A549 (cell line): ENCODE measurements around the gene SLC49A3. TPM values are rescaled to one million over a fixed set of nuclear protein-coding genes. Genes with fewer than 3 reads are reported as not detected.

ENCODE experiments used
- ATAC-seq, 2 experiments: fragments of 200-7000 bp in 1 of 2; fragments of >200 bp in 1 of 2; cut with Nextera tagmentation in 1 of 2; cut with Tn5 transposase in 1 of 2; 3 replicates each; pipeline versions ENCODE4 v1.8.0 to v1.9.1; 2018 to 2020; ENCODE audit warnings: mild to moderate bottlenecking in 1 of 2, moderate library complexity in 1 of 2
- CTCF ChIA-PET: fragments of 300-600 bp; sonication (Branson Sonifier 250); formaldehyde crosslinking; extraction: SDS; loops from one replicate; lab custom pipeline; 2021; ENCODE audit warnings: antibody characterized with exemption, inconsistent platforms; lab: Yijun Ruan, JAX
- POLR2A ChIA-PET: fragments of 350-600 bp; formaldehyde crosslinking; extraction: SDS; loops from one replicate; lab custom pipeline; 2021; ENCODE audit warnings: antibody characterized with exemption, inconsistent platforms; lab: Yijun Ruan, JAX
- DNase-seq, 2 experiments: peaks; one replicate each; pipeline versions ENCODE4 v3.0.0 to v3.0.0-alpha.2; 2011 to 2016; ENCODE audit warnings: low read depth in 1 of 2, low spot score in 1 of 2
- FAIRE-seq: peaks from 2 replicates; lab custom pipeline; 2011; peaks lifted over from hg19 to GRCh38; lab: Jason Lieb, UNC
- H3K27ac ChIP-seq, 2 experiments: fragments of >200 bp; sonication (Bioruptor Twin); formaldehyde crosslinking; 3 replicates each; pipeline ENCODE4 v1.5.1; 2016 to 2017
- H3K4me1 ChIP-seq: fragments of >200 bp; sonication (Bioruptor Twin); formaldehyde crosslinking; 3 replicates; pipeline ENCODE4 v1.6.1; 2016
- H3K4me2 ChIP-seq: fragments of >200 bp; sonication (Bioruptor Twin); formaldehyde crosslinking; 3 replicates; pipeline ENCODE4 v1.6.1; 2016
- H3K4me3 ChIP-seq: fragments of >200 bp; sonication (Bioruptor Twin); formaldehyde crosslinking; 3 replicates; pipeline ENCODE4 v1.5.1; 2016
- H3K9me3 ChIP-seq: fragments of >200 bp; sonication (Bioruptor Twin); formaldehyde crosslinking; 3 replicates; pipeline ENCODE4 v1.6.1; 2016
- BCL3 ChIP-seq: fragments of >200 bp; sonication (Bioruptor Twin); formaldehyde crosslinking; IDR thresholded peaks from 3 replicates; pipeline ENCODE4 v1.6.1; 2016
- BHLHE40 ChIP-seq: IDR thresholded peaks from 2 replicates; pipeline ENCODE4 v1.6.1; 2012; ENCODE audit warnings: low read depth, low read length, inconsistent platforms
- CHD4 ChIP-seq: fragments of 200-600 bp; sonication (generic); IDR thresholded peaks from 2 replicates; pipeline ENCODE4 v1.6.1; 2016; ENCODE audit warnings: antibody characterized with exemption, mild to moderate bottlenecking, borderline replicate concordance
- E2F6 ChIP-seq: IDR thresholded peaks from 2 replicates; pipeline ENCODE4 v1.6.1; 2012; ENCODE audit warnings: low read depth, borderline replicate concordance
- EHMT2 ChIP-seq: fragments of 200-600 bp; sonication (generic); IDR thresholded peaks from 2 replicates; pipeline ENCODE4 v1.6.1; 2016; ENCODE audit warnings: antibody characterized with exemption, low read depth, mild to moderate bottlenecking, moderate library complexity
- ELK1 ChIP-seq: fragments of 150-350 bp; IDR thresholded peaks from 2 replicates; pipeline ENCODE4 v1.6.1; 2014; ENCODE audit warnings: low read depth, mild to moderate bottlenecking, low read length
- ESRRA ChIP-seq: fragments of 150-350 bp; IDR thresholded peaks from 2 replicates; pipeline ENCODE4 v1.6.1; 2014; ENCODE audit warnings: mild to moderate bottlenecking, low read length, borderline replicate concordance
- HEYL ChIP-seq: fragments of 250-450 bp; sonication (Bioruptor Pico); IDR thresholded peaks from 2 replicates; pipeline ENCODE4 v1.8.0; 2021; ENCODE audit warnings: mild to moderate bottlenecking, moderate library complexity
- HOXA7 ChIP-seq: fragments of 250-450 bp; sonication (Bioruptor Pico); IDR thresholded peaks from 2 replicates; pipeline ENCODE4 v1.5.0; 2020; ENCODE audit warnings: mild to moderate bottlenecking, moderate library complexity
- HOXB13 ChIP-seq: fragments of 250-450 bp; sonication (Bioruptor Pico); IDR thresholded peaks from 2 replicates; pipeline ENCODE4 v1.5.0; 2020; ENCODE audit warnings: low read depth, mild to moderate bottlenecking, moderate library complexity
- JUNB ChIP-seq: fragments of >200 bp; sonication (Bioruptor Twin); formaldehyde crosslinking; IDR thresholded peaks from 2 replicates; pipeline ENCODE4 v1.6.1; 2016
- KDM1A ChIP-seq: fragments of 200-600 bp; sonication (generic); IDR thresholded peaks from 2 replicates; pipeline ENCODE4 v1.6.1; 2016; ENCODE audit warnings: low read depth, mild to moderate bottlenecking
- MAFK ChIP-seq: fragments of 450-650 bp; IDR thresholded peaks from 2 replicates; pipeline ENCODE4 v1.6.1; 2014; ENCODE audit not compliant: partially characterized antibody
- MYC ChIP-seq: IDR thresholded peaks from 2 replicates; pipeline ENCODE4 v1.6.1; 2012; ENCODE audit warnings: mild to moderate bottlenecking, inconsistent platforms, low read length, improper control_type of control experiment, borderline replicate concordance
- PBX3 ChIP-seq: IDR thresholded peaks from 2 replicates; pipeline ENCODE4 v1.6.1; 2012
- POLR2A ChIP-seq: IDR thresholded peaks from 2 replicates; pipeline ENCODE4 v1.6.1; 2012; ENCODE audit warnings: mild to moderate bottlenecking, low read length
- POLR2AphosphoS2 ChIP-seq: conservative IDR thresholded peaks from 2 replicates; pipeline ENCODE4 v1.6.1; 2012; ENCODE audit warnings: low read length, improper control_type of control experiment, inconsistent platforms
- RAD21 ChIP-seq, 2 experiments: fragments of >200 bp in 1 of 2; sonication (Bioruptor Twin) in 1 of 2; formaldehyde crosslinking in 1 of 2; IDR thresholded peaks in 1 of 2; conservative IDR thresholded peaks in 1 of 2; 2 replicates in 1 of 2; 3 replicates in 1 of 2; pipeline ENCODE4 v1.6.1; 2012 to 2018; ENCODE audit warnings: inconsistent platforms in 1 of 2
- RARB ChIP-seq: fragments of 250-450 bp; sonication (Bioruptor Pico); IDR thresholded peaks from 2 replicates; pipeline ENCODE4 v1.8.0; 2021; ENCODE audit warnings: mild to moderate bottlenecking, moderate library complexity
- RFX5 ChIP-seq: fragments of 450-650 bp; IDR thresholded peaks from 2 replicates; pipeline ENCODE4 v1.7.1; 2014; ENCODE audit warnings: antibody characterized with exemption, mild to moderate bottlenecking, moderate library complexity
- TP53 ChIP-seq: fragments of 250-450 bp; sonication (Bioruptor Pico); IDR thresholded peaks from 2 replicates; pipeline ENCODE4 v1.5.0; 2021; ENCODE audit warnings: mild to moderate bottlenecking, moderate library complexity
- USF2 ChIP-seq: fragments of 450-650 bp; IDR thresholded peaks from 2 replicates; pipeline ENCODE4 v1.6.1; 2014; ENCODE audit warnings: antibody characterized with exemption
- ZSCAN20 ChIP-seq: fragments of 250-450 bp; sonication (Bioruptor Pico); IDR thresholded peaks from 2 replicates; pipeline ENCODE4 v1.8.0; 2022; ENCODE audit warnings: mild to moderate bottlenecking, moderate library complexity
- WGBS: methylation state at CpG from one replicate; pipeline ENCODE4 v1.1.6; 2017; ENCODE audit errors: missing lambda C conversion rate; 5-methylcytosine and 5-hydroxymethylcytosine counted together
- polyA plus RNA-seq, 4 experiments: library from polyadenylated mRNA; depleted of rRNA in 3 of 4; stranded (reverse); fragments of >200 nt; fragmentation: RNase III in 1 of 4; extraction: RNeasy Plus Mini Kit Qiagen cat#74134 plus additional on column Dnase treatment in 1 of 4; gene quantifications; 2 replicates in 3 of 4; 3 replicates in 1 of 4; pipeline ENCODE4 v1.2.3, GENCODE V29; 2011 to 2017
- TF ChIP-seq, protein P1 (sequence below): fragments of 250-450 bp; sonication (Bioruptor Pico); IDR thresholded peaks from 2 replicates; pipeline ENCODE4 v1.5.0; 2021; ENCODE audit warnings: mild to moderate bottlenecking, moderate library complexity, borderline replicate concordance
- TF ChIP-seq, protein P2 (sequence below): fragments of 200-600 bp; sonication (generic); IDR thresholded peaks from 2 replicates; pipeline ENCODE4 v1.6.1; 2016; ENCODE audit warnings: antibody characterized with exemption, mild to moderate bottlenecking, moderate library complexity

The SLC49A3 gene
- polyA plus RNA-seq, 2 of the 4 experiments (the other 2 are of a cell fraction): 0.05 to 0.12 TPM

- FAIRE-seq: no peak
- Histone ChIP-seq H3K4me3 (no peak overlapping the region), H3K9me3 (no peaks in the 10 kb centered on the region), H3K4me1 (peaks cover 3% of the 10 kb centered on the region; the same call in 1 of the 3 replicates), H3K27ac (no peak overlapping the region), H3K4me2 (no peak overlapping the region)
- whole genome bisulfite sequencing: 74% methylated on average over 11 of the region's 16 CpGs
- TF ChIP-seq HOXB13 (CRISPR knock-in tag) (no peak), TP53 (CRISPR knock-in tag) (no peak), KDM1A (no peak), RFX5 (no peak), PBX3 (no peak), RAD21 (conservative IDR thresholded peaks at IDR 0.05 in 1 of 2, IDR thresholded peaks at IDR 0.05 in 1 of 2) (no peak), HOXA7 (CRISPR knock-in tag) (no peak), JUNB (no peak), BCL3 (no peak), BHLHE40 (no peak), MYC (no peak), E2F6 (no peak), POLR2A (no peak), POLR2AphosphoS2 (no peak), USF2 (no peak), RARB (no peak), MAFK (no peak), EHMT2 (no peak), ESRRA (no peak)
- TF ChIP-seq, protein P1, sequence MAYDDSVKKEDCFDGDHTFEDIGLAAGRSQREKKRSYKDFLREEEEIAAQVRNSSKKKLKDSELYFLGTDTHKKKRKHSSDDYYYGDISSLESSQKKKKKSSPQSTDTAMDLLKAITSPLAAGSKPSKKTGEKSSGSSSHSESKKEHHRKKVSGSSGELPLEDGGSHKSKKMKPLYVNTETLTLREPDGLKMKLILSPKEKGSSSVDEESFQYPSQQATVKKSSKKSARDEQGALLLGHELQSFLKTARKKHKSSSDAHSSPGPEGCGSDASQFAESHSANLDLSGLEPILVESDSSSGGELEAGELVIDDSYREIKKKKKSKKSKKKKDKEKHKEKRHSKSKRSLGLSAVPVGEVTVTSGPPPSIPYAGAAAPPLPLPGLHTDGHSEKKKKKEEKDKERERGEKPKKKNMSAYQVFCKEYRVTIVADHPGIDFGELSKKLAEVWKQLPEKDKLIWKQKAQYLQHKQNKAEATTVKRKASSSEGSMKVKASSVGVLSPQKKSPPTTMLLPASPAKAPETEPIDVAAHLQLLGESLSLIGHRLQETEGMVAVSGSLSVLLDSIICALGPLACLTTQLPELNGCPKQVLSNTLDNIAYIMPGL (CRISPR knock-in tag): no peak
- ChIA-PET POLR2A (no interaction called here), CTCF (interaction anchor here (1.2 kb wide), 1 partner anchor 9 kb away, joined by 5 read pairs; no protein-coding TSS in a partner anchor)
- ATAC-seq: no peak
- no peak for DNase-seq
Observed at GRCh38 chr4:700587-701264, 11.8 kb upstream of the SLC49A3 start.

- no peak for ATAC-seq
- POLR2A ChIA-PET: no interaction called here
- H3K9me3 ChIP-seq: no peaks in the 10 kb centered on the region
- no peak overlapping the region for H3K4me3 ChIP-seq
- no peak for FAIRE-seq
- WGBS: 64% methylated on average over 27 of the region's 27 CpGs
- no peak overlapping the region for H3K4me2 ChIP-seq
- DNase-seq: no peak
- H3K27ac ChIP-seq: no peak overlapping the region
- H3K4me1 ChIP-seq: peaks cover under 1% of the 10 kb centered on the region; the same call in 1 of the 3 replicates
- CTCF ChIA-PET: no interaction called here
- TF ChIP-seq HEYL (CRISPR knock-in tag) (no peak), BHLHE40 (no peak), ZSCAN20 (CRISPR knock-in tag) (no peak), CHD4 (no peak), ELK1 (no peak), TP53 (CRISPR knock-in tag) (no peak), EHMT2 (no peak)
- TF ChIP-seq, protein P2, sequence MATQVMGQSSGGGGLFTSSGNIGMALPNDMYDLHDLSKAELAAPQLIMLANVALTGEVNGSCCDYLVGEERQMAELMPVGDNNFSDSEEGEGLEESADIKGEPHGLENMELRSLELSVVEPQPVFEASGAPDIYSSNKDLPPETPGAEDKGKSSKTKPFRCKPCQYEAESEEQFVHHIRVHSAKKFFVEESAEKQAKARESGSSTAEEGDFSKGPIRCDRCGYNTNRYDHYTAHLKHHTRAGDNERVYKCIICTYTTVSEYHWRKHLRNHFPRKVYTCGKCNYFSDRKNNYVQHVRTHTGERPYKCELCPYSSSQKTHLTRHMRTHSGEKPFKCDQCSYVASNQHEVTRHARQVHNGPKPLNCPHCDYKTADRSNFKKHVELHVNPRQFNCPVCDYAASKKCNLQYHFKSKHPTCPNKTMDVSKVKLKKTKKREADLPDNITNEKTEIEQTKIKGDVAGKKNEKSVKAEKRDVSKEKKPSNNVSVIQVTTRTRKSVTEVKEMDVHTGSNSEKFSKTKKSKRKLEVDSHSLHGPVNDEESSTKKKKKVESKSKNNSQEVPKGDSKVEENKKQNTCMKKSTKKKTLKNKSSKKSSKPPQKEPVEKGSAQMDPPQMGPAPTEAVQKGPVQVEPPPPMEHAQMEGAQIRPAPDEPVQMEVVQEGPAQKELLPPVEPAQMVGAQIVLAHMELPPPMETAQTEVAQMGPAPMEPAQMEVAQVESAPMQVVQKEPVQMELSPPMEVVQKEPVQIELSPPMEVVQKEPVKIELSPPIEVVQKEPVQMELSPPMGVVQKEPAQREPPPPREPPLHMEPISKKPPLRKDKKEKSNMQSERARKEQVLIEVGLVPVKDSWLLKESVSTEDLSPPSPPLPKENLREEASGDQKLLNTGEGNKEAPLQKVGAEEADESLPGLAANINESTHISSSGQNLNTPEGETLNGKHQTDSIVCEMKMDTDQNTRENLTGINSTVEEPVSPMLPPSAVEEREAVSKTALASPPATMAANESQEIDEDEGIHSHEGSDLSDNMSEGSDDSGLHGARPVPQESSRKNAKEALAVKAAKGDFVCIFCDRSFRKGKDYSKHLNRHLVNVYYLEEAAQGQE: no peak
Observed at GRCh38 chr4:699816-700580, 11.0 kb upstream of the SLC49A3 start.
